Endodermal cell (in vitro differentiated cells): Measurements from ENCODE around the gene FILIP1. TPM values are rescaled to one million over a fixed set of nuclear protein-coding genes. Genes with fewer than 3 reads are reported as not detected.

Experiments
- DNase-seq: peaks from one replicate; pipeline ENCODE4 v3.0.0-alpha.2; 2017
- H3K27ac ChIP-seq: 2 replicates; pipeline ENCODE4 v1.5.1; 2013; ENCODE audit warnings: mild to moderate bottlenecking, low read depth, low read length, moderate library complexity
- H3K27me3 ChIP-seq: 2 replicates; pipeline ENCODE4 v1.6.1; 2013; ENCODE audit warnings: mild to moderate bottlenecking, low read length, moderate library complexity; ENCODE audit not compliant: insufficient read depth, control insufficient read depth, poor library complexity, severe bottlenecking
- H3K36me3 ChIP-seq: 2 replicates; pipeline ENCODE4 v1.7.0; 2013; ENCODE audit warnings: mild to moderate bottlenecking, low read length, moderate library complexity; ENCODE audit not compliant: control insufficient read depth, insufficient read depth
- H3K4me1 ChIP-seq: one replicate; pipeline ENCODE4 v1.7.0; 2013; ENCODE audit warnings: low read length; ENCODE audit not compliant: control insufficient read depth, insufficient read depth
- H3K4me3 ChIP-seq: 2 replicates; pipeline ENCODE4 v1.5.1; 2013; ENCODE audit warnings: mild to moderate bottlenecking, low read length, moderate library complexity
- H3K9ac ChIP-seq: 2 replicates; pipeline ENCODE4 v1.6.1; 2013; ENCODE audit warnings: mild to moderate bottlenecking, low read length, moderate library complexity; ENCODE audit not compliant: poor library complexity, severe bottlenecking; ENCODE audit errors: extremely low read depth
- H3K9me3 ChIP-seq: 2 replicates; pipeline ENCODE4 v1.6.1; 2013; ENCODE audit warnings: mild to moderate bottlenecking, low read length, moderate library complexity; ENCODE audit not compliant: control insufficient read depth
- H3K27ac Mint-ChIP-seq: 2 replicates; pipeline ENCODE4 v1.8.0; 2020; ENCODE audit warnings: mixed read lengths
- H3K27me3 Mint-ChIP-seq: 2 replicates; pipeline ENCODE4 v1.8.0; 2021; ENCODE audit warnings: mild to moderate bottlenecking, mixed read lengths; ENCODE audit not compliant: insufficient read depth
- H3K36me3 Mint-ChIP-seq: 2 replicates; pipeline ENCODE4 v1.8.0; 2020; ENCODE audit warnings: low read depth, mixed read lengths
- H3K4me1 Mint-ChIP-seq: 2 replicates; pipeline ENCODE4 v1.8.0; 2020; ENCODE audit warnings: mixed read lengths
- H3K4me3 Mint-ChIP-seq: 2 replicates; pipeline ENCODE4 v1.8.0; 2020; ENCODE audit warnings: mild to moderate bottlenecking, moderate library complexity, mixed read lengths
- H3K9me3 Mint-ChIP-seq: 2 replicates; pipeline ENCODE4 v1.8.0; 2020; ENCODE audit warnings: mild to moderate bottlenecking, mixed read lengths
- WGBS, 2 experiments: methylation state at CpG; one replicate each; pipeline versions ENCODE4 v1.1.5 to v1.1.7; 2013; ENCODE audit warnings: missing lambda C conversion rate in 2 of 2, mixed read lengths in 1 of 2; ENCODE audit not compliant: insufficient coverage in 1 of 2, insufficient read length in 1 of 2; 5-methylcytosine and 5-hydroxymethylcytosine counted together
- total RNA-seq, 2 donors: library from RNA; stranded (reverse); fragmentation: NEBNext Ultra II Directional in 1 of 2; extraction: Animal tissue kit (Norgen Biotek cat#: 25700) in 1 of 2; gene quantifications; 2 replicates in 1 of 2; 3 replicates in 1 of 2; pipeline ENCODE4 v1.2.1, GENCODE V29; 2021
- TF ChIP-seq, protein P1 (sequence below): fragments of 200-600 bp; sonication (generic); conservative IDR thresholded peaks from 2 replicates; pipeline ENCODE4 v1.5.0; 2021; ENCODE audit warnings: antibody characterized with exemption, mild to moderate bottlenecking

FILIP1 gene
- total RNA-seq, 2 donors from 2014 or later = 0.35 TPM

GRCh38 chr6:75466636-75467035, 27.0 kb downstream of the FILIP1 start:
- no peaks in the 10 kb centered on the region for H3K9me3 Mint-ChIP-seq
- Histone ChIP-seq H3K27me3 (no peaks in the 10 kb centered on the region), H3K4me3 (no peak overlapping the region), H3K36me3 (no peaks in the 10 kb centered on the region), H3K4me1 (no peaks in the 10 kb centered on the region), H3K9ac (no peak overlapping the region), H3K9me3 (no peaks in the 10 kb centered on the region), H3K27ac (no peak overlapping the region)
- H3K4me1 Mint-ChIP-seq = no peaks in the 10 kb centered on the region
- H3K36me3 Mint-ChIP-seq = no peaks in the 10 kb centered on the region
- no peak overlapping the region for H3K4me3 Mint-ChIP-seq
- no peak overlapping the region for H3K27ac Mint-ChIP-seq
- no peaks in the 10 kb centered on the region for H3K27me3 Mint-ChIP-seq
- TF ChIP-seq, protein P1, sequence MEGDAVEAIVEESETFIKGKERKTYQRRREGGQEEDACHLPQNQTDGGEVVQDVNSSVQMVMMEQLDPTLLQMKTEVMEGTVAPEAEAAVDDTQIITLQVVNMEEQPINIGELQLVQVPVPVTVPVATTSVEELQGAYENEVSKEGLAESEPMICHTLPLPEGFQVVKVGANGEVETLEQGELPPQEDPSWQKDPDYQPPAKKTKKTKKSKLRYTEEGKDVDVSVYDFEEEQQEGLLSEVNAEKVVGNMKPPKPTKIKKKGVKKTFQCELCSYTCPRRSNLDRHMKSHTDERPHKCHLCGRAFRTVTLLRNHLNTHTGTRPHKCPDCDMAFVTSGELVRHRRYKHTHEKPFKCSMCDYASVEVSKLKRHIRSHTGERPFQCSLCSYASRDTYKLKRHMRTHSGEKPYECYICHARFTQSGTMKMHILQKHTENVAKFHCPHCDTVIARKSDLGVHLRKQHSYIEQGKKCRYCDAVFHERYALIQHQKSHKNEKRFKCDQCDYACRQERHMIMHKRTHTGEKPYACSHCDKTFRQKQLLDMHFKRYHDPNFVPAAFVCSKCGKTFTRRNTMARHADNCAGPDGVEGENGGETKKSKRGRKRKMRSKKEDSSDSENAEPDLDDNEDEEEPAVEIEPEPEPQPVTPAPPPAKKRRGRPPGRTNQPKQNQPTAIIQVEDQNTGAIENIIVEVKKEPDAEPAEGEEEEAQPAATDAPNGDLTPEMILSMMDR = no peak
- DNase-seq = no peak
- 83 to 100% methylated on average over 1 of the region's 1 CpG for WGBS, 2 experiments

DNA sequence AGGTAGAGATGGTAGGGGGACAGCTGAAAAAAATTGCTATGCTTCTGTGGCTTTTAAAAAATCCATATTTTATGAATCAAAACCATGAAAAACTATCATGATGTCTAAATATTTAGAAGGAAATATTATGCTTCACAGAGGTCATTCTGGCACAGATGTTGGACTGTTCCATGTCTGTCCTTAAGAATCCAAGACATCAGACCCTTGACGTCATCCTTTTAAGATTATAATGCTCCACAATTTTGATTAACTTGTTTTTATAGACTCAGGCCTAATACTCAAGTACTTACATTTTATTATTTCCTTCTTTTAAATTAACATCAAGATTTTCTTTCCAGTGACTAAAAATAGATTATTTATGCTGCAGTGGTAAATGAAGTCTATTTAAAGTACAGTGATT, 29.7 kb downstream of the FILIP1 start:
- H3K4me3 ChIP-seq = no peak overlapping the region
- no peaks in the 10 kb centered on the region for H3K9me3 ChIP-seq
- H3K36me3 ChIP-seq = no peaks in the 10 kb centered on the region
- no peak overlapping the region for H3K27ac ChIP-seq
- no peak overlapping the region for H3K9ac ChIP-seq
- Mint-ChIP-seq H3K27ac (no peak overlapping the region), H3K27me3 (no peaks in the 10 kb centered on the region), H3K9me3 (no peaks in the 10 kb centered on the region), H3K4me1 (no peaks in the 10 kb centered on the region), H3K4me3 (no peak overlapping the region), H3K36me3 (no peaks in the 10 kb centered on the region)
- DNase-seq = no peak
- H3K27me3 ChIP-seq = no peaks in the 10 kb centered on the region
- TF ChIP-seq, protein P1 = no peak
- 94 to 100% methylated on average over 1 of the region's 1 CpG for WGBS, 2 experiments
- no peaks in the 10 kb centered on the region for H3K4me1 ChIP-seq

DNA sequence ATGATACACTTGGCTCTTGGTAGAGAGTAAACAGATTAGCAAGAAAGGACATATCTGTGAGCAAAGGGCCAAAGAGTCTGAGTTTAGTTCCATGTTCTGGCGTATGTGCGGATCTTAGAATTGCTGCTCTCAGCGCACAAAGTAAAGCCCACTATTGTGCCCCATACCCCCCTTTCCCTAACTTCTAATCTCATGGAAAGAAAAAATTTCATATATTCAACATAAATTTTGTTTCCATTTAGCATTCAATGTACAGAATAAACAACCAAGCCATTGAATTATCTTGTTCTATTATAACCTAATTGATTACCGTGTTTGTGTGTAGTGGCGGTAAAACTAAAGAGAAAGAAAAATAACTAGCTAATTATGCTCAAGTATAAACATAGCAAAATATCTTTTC, 30.5 kb downstream of the FILIP1 start:
- Mint-ChIP-seq H3K4me1 (no peaks in the 10 kb centered on the region), H3K27ac (no peak overlapping the region), H3K4me3 (no peak overlapping the region), H3K27me3 (no peaks in the 10 kb centered on the region), H3K36me3 (no peaks in the 10 kb centered on the region), H3K9me3 (no peaks in the 10 kb centered on the region)
- WGBS, 2 experiments = 99 to 100% methylated on average over 3 of the region's 5 CpGs
- H3K9me3 ChIP-seq = no peaks in the 10 kb centered on the region
- no peaks in the 10 kb centered on the region for H3K27me3 ChIP-seq
- H3K9ac ChIP-seq = no peak overlapping the region
- H3K4me1 ChIP-seq = no peaks in the 10 kb centered on the region
- TF ChIP-seq, protein P1 = no peak
- H3K36me3 ChIP-seq = no peaks in the 10 kb centered on the region
- no peak for DNase-seq
- H3K4me3 ChIP-seq = no peak overlapping the region
- no peak overlapping the region for H3K27ac ChIP-seq
